ENCODE results near the gene SLC11A2.
"Not testable (repeated sequence)": the region's sequence is repeated elsewhere in the genome, so short reads cannot be mapped to it uniquely, and the experiment has no call there.

Gene SLC11A2

DNA sequence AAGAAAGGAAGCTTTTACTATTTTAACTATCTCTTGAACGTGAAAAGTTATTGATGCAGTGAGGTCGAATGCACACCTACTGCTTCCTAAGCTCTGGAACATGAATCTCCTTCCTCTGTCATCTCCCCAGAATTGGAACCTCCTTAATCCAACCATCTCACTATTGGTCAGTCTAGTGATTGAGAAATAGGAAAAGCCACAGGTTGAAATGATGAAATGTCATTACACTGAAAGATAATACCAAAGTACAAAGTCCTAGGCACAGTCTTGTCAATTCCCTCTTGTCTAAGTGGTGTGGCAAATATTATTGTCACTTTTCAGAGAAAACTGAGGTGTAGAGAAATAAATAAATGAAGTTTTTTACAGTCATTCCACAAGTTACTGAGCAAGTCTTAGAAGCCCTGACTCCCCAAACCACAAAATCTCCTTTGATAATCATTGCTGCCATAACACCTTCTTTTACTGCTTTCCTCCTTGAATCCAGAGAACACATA lies 93.3 kb downstream of the SLC11A2 start:
- Histone ChIP-seq H3K4me3 (ENCODE audit: insufficient read length, low read depth) (no peak overlapping the region), H3K27me3 (ENCODE audit: insufficient read depth, insufficient read length) (no peaks in the 10 kb centered on the region), H3K9ac (ENCODE audit: insufficient read length, low read depth) (no peak overlapping the region), H3K4me1 (ENCODE audit: insufficient read depth, insufficient read length) (no peaks in the 10 kb centered on the region), H3K36me3 (ENCODE audit: insufficient read depth, insufficient read length, low read length) (no peaks in the 10 kb centered on the region), H3K9me3 (ENCODE audit: insufficient read depth, low read length) (peaks cover 11% of the 10 kb centered on the region; the same call in 1 of the 2 replicates)
- TF ChIP-seq ZNF274 (IDR thresholded peaks at IDR 0.05; ENCODE audit: low read depth, low read length) (no peak), YY1 (IDR thresholded peaks at IDR 0.05; ENCODE audit: insufficient read depth, insufficient read length) (no peak), SUZ12 (IDR thresholded peaks at IDR 0.05; ENCODE audit: extremely low read depth, insufficient read depth, insufficient read length) (no peak)
- DNase-seq (ENCODE audit: low read depth, low spot score), result no peak

- not testable (repeated sequence) for H3K27me3 ChIP-seq (ENCODE audit: insufficient read depth, insufficient read length); H3K9me3 ChIP-seq (ENCODE audit: insufficient read depth, low read length); H3K4me1 ChIP-seq (ENCODE audit: insufficient read depth, insufficient read length); DNase-seq (ENCODE audit: low read depth, low spot score); H3K36me3 ChIP-seq (ENCODE audit: insufficient read depth, insufficient read length, low read length); H3K9ac ChIP-seq (ENCODE audit: insufficient read length, low read depth); H3K4me3 ChIP-seq (ENCODE audit: insufficient read length, low read depth)
Observed at GRCh38 chr12:50930477-50930876, 95.7 kb downstream of the SLC11A2 start.

- no peaks in the 10 kb centered on the region for H3K4me1 ChIP-seq (ENCODE audit: insufficient read depth, insufficient read length)
- TF ChIP-seq SUZ12 (IDR thresholded peaks at IDR 0.05; ENCODE audit: extremely low read depth, insufficient read depth, insufficient read length) (no peak), ZNF274 (IDR thresholded peaks at IDR 0.05; ENCODE audit: low read depth, low read length) (no peak)
Observed at GRCh38 chr12:50929831-50930230, 96.4 kb downstream of the SLC11A2 start.

More at GRCh38 chr12:50929831-50930230, 96.4 kb downstream of the SLC11A2 start:
- no peak overlapping the region for H3K4me3 ChIP-seq (ENCODE audit: insufficient read length, low read depth)
- no peaks in the 10 kb centered on the region for H3K27me3 ChIP-seq (ENCODE audit: insufficient read depth, insufficient read length)
- H3K36me3 ChIP-seq (ENCODE audit: insufficient read depth, insufficient read length, low read length), result no peaks in the 10 kb centered on the region
- no peaks in the 10 kb centered on the region for H3K9me3 ChIP-seq (ENCODE audit: insufficient read depth, low read length)
- no peak for DNase-seq (ENCODE audit: low read depth, low spot score)
- no peak overlapping the region for H3K9ac ChIP-seq (ENCODE audit: insufficient read length, low read depth)
